Kidney capillary endothelial cell (primary cell): Measurements from ENCODE around the gene TGIF1.
"Not testable (repeated sequence)": the region's sequence is repeated elsewhere in the genome, so short reads cannot be mapped to it uniquely, and the experiment has no call there.

Experiments
- DNase-seq: peaks from one replicate; pipeline ENCODE4 v3.0.0-alpha.2; 2018; ENCODE audit warnings: low spot score

Gene TGIF1

DNA sequence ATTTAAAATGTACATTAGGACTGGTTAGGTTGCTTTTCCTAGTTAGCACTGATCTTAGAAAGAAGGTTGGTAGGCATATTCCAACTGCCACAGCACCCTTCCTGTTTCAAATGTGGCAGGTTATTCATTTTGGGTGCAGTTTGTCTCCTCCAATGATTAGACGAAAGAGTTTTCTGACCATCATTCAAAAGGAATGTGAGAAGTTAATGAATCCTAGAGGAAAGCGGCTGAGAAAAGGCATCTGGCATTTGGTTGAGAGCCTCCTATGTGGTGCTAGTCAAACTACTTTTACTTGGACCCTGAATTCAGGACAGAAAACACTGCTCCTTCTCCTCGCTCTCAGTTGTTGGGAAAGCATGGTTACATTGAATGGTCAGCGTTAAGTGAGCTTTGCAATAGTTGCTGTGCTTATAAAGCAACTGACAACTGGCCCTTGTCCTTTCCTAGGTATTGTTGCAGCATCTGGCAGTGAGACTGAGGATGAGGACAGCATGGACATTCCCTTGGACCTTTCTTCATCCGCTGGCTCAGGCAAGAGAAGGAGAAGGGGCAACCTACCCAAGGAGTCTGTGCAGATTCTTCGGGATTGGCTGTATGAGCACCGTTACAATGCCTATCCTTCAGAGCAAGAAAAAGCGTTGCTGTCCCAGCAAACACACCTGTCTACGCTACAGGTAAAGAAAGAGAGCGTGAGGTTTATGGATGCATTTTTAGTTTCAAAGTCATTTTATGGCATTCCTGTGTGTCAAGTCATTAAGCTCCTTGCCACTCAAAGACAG is 6.1 kb downstream of the TGIF1 start:
- no peak for DNase-seq

DNA sequence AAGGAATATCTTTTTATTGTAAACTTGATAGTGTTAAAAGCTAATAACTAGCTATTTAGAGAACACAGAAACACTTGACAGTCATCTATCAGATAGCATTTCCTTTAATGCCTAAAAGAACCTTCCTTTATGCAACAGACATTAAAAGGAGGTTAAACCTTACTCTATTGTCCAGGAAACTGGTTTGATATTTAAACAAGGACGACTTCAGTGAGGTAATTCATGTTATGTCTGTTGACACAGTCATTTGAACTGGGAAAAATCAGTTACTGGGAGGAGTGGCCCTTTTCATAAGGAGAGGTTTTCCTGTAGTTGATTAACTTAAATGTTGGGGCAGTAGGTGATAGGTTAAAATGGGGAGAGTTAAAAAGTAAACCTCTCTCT is 6.7 kb downstream of the TGIF1 start:
- no peak for DNase-seq

DNA sequence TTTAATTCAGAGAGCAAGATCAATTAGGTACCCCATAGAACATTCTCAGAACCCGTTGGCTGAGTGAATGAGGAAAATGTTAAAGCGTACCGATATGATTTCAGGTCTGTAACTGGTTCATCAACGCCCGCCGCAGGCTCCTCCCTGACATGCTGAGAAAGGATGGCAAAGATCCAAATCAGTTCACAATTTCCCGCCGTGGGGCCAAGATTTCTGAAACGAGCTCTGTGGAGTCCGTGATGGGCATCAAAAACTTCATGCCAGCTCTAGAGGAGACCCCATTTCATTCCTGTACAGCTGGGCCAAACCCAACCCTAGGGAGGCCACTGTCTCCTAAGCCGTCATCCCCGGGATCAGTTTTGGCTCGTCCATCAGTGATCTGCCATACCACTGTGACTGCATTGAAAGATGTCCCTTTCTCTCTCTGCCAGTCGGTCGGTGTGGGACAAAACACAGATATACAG is 7.3 kb downstream of the TGIF1 start:
- DNase-seq = no peak

DNA sequence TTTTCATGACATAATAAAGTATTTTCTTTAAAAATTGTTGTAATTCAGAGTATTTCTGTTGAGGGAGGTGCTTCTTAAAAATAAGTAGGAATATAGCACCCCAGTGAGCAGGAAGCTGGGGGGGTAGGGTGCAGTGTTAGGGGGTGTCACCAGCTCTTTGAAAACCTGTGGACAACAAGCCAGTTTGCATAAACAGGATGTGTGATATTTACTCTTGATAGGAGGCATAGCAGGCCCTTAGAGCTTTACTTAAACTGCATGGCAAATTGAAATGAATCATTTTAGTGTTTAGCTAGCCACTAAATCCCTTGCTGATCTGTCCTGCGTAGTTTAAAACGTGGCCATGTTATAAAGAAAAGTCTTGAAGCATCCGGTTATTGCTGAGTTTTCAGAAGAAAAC is 8.4 kb downstream of the TGIF1 start:
- no peak for DNase-seq

DNA sequence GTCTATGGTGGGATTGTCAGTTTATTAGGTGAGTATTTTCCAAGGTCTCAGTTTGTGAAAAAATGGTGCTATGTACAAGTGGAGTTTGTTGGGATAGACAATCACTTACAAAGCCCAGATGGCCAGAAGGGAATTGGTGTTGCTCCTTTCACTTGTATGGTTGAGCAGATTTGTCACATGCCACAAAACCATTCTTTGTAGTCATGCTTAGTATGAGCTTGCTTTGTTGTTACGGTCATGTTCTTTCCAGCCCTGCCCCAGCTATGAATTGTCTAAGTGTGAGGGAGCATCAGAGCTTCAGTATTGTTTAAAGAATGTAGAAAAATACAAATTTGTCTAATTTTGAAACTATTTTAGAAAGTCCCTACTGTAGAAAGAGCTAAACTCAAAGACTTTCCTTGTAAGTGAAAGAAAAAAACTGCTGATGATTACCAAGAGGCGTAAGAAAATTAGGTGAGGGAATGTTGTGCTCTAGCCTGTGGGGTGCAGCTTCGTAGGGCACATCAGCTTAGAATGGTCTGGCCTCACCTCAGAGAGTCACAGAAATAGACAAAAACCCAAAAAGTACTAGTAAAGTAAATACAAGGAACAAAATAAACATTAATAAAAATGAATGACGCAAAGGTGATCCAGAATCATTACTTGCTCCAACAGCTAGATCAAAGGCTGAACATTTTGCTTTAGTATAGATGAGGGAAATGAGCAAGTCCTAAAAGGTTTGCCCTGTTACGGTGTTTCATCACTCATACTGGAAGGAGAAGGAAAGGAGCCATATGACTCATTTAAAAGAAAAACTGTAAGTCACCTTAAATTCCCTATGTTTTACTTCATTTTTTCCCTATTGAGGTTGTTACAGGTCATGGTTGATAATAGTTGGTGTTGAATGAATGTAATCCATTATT is 9.2 kb downstream of the TGIF1 start:
- peak; percentile 63 for DNase-seq

DNA sequence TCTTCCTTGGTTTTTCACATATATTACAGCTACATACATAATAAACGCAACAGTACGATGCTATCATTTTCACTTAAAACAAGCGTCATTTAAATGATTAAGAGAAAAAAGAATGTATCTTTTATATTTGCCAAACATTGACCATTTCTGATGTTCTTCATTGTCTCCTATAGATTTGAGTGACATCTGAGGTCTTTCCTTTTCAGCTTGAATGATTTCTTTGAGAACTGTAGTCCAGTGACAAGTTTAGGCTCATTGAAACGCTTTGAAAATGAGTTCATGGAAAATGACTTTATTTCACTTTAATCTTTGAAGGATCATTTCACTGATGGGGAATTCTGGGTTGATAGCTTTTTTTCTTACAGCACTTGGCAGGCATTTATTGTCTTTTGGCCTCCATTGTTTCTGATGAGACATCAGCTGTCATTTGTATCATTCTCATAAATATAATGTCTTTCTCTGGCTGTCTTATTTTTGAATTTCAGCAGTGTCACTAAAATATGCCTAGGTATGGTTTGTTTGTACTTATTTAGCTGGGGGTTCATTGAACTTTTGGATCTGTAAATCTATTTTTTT is 10.9 kb downstream of the TGIF1 start:
- no peak for DNase-seq

DNA sequence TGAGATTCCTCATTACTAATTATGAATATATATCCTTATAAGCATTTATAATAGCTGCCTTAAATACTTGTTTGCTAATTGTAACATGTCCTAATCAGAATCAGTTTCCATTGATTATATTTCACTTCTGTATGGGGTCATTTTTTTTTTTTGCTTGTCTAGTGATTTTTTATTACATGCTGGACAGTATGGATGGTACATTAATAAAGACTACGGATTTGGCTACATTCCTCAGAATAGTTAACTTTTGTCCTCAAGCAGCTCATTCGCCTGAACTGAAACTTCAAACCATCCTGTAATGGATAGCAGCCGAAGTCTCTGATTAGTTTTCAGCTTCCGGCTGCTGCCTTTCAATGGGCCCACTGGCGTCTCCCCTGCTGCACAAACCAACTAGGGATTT is 11.7 kb downstream of the TGIF1 start:
- no peak for DNase-seq

DNA sequence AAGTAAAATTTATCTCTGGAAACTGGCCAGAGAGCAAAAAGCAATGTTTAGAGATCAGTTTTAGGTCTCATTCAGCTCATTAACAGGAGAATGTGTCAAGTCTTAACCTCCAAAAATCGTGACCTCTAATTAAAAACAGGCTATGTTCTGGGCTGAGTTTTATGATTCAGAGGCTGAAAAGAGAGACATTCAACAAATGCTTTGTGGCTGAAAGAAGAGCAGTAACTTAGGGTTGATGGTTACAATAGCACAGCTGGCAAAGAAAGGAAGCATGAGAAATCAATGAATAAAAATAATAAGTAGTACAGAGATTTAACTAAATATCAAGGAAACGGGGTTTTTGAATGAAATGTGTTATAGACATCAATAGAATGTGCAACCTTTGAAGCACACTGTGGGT is 13.1 kb downstream of the TGIF1 start:
- DNase-seq = no peak

DNA sequence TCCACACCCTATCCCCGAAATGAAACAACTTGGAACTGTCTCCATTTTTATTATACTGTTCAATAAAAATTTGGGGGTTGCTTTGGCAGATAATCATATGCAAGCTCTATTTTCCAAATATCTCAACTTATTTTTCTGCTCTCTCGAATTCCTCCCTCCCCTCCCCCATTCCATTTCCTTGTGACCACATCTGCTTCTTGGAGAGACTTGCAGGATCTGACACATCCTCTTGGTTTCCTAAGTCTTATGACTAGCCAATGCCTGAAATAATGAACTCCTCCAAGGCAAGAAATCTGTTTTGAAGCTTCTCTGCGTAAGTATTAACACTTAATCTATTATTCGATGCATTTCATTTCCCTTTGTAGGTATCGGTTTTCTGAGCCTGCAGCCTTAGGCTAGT is 16.1 kb downstream of the TGIF1 start:
- DNase-seq = peak; percentile 96

DNA sequence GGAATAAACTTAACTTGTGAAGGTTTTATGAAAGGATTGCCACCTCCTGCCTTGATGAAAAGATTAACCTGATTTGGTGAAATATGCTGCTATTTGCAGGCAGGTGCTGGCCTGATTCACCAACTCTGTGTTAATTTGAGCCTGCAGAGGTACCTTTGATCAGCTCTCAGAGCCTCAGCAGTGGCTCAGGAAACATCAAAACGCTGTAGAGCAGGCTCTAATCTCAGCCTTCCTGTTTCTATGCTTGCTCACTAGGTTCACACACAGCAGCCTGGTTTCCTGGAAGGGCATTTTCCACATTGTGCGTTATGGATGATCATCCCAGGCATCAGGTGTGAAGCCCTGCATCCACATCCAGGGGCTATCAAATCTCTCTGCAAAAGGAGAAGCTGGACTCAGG is 16.9 kb downstream of the TGIF1 start:
- DNase-seq = peak; percentile 72

DNA sequence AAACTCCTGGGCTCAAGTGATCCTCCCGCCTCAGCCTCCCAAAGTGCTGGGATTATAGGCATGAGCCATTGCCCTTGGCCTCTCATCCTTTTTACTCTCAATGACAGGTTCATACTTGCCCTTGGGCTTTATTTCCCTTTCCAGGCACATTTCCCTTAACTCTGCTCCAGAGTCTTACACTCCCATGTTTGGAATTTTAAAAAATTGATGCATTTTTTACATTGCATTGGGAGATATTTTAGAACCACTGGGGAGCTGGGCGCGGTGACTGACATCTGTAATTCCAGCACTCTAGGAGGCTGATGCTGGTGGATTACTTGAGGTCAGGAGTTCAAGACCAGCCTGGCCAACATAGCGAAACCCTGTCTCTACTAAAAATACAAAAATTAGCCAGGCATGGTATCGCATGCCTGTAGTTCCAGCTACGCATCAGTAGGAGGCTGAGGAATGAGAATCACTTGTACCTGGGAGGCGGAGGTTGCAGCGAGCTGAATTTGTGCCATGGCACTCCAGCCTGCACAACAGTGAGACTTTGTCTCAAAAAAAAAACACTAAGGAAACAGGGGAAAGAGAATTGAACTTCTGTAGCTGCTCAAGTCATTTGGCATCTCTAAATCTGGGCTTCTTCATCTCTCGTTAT is 18.2 kb downstream of the TGIF1 start:
- DNase-seq = no peak

DNA sequence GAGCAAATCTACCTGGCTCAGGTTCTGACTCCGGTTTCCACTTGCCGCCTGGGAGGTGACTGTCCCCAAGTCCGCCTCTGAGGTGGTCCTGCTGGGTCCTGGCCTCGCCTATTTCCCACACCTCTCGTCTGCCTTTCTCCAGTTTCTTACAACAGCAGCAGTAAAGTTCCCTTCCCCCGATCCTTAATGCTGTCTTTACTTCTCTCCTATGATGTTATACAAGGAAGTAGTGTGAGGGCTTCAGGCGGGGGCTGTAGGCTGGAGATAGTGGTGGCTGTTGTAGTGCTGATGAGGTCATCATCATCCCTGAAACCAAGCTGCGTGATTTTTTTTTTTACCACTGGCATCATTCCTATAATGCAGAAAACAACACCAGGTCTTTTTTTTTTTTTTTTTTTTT is 18.9 kb downstream of the TGIF1 start:
- DNase-seq = no peak

DNA sequence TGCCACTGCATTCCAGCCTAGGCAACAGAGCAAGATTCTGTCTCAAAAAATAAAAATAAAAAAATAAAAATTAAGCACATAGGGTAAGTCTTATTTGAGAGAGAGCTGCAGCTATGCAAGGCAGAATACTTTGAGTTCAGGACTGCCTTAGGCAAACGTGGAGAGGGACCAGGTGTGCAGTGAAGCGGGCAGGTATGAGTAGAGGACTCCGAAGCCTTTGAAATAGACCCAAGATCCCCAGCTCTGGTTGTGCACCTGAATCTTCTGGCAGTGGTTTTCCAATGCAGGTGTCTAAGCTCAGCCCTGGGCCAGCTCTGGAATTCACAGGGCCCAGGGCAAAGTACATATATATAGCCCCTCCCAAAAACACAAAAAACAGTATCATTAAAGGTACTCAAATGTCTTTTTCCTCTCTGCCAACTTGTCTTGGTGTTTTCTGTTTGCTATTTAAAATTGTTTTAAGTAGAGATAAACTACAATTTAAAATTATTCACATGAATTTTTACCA is 21.2 kb downstream of the TGIF1 start:
- no peak for DNase-seq

DNA sequence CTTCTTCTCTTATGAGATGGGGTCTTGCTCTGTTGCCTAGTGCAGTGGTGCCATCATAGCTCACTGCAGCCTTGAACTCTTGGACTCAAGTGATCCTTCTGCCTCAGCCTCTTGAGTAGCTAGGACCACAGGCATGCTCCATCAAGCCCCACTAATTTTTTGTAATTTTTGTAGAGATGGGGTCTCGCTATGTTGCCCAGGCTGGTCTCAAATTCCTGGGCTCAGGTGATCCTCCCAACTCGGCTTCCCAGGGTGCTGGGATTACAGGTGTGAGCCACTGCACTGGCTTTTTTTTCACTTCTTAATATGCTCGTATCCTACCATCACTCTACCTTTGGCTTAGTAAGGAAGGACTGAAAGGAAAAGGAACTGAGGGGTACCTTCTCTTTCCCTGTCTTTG is 22.1 kb downstream of the TGIF1 start:
- DNase-seq = not testable (repeated sequence)

DNA sequence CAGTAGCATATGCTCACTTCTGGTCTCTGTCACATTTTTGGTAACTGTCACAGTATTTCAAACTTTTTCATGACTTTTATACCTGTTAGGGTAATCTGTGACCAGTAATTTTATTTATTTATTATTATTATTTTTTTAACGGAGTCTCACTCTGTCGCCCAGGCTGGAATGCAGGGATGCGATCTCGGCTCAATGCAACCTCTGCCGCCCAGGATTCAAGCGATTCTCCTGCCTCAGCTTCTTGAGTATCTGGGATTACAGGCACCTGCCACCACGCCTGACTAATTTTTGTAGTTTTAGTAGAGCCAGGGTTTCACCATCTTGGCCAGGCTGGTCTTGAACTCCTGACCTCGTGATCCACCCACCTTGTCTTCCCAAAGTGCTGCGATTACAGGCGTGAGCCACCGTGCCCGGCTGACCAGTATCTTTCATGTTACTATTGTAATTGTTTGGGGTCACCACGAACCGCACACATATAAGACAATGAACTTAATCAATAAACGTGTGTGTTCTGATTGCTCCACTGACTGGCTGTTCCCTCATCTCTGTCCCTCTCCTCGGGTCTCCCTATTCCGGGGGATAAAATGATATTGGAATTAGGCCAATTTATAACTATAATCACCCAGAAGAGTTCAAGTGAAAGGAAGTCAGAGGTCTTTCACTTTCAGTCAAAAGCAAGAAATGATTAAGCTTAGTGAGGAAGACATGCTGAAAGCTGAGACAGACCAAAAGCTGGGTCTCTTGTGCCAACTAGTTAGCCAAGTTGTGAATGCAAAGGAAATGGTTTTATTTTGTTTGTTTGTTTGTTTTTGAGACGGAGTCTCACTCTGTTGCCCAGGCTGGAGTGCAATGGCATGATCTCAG is 22.9 kb downstream of the TGIF1 start:
- no peak for DNase-seq

DNA sequence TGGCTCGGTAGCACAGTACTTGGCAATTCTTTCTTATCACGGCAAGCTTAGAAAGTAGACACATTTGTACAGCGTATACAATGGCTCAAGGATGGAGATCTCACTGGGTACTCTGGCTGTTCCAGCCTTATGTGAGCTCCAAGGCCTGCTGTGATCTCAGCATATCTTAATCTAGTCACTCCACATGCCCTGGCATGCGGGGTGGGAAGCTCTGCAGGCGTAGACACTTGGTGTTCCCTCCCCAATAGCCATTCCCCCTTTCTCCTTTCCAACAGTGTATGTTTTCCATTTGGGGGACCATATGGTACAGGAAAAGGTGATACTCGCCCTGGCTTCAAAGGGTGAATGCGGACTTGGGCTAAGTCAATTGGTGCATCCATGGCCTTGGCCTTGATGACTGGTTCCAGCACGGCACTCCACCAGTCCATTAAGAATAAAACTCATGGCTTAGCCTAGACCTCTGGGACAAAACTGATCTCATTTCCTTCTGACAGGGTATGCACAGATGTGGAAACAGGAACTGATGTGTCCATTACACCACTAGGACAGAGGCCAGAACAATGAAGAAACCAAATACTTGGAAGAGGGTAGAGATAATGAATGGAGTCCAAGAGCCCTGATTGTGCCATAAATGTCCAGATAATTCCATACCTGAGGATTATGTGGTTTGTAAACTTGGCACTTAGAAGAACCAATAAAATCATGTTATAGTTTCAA is 28.4 kb downstream of the TGIF1 start:
- peak; percentile 63 for DNase-seq

DNA sequence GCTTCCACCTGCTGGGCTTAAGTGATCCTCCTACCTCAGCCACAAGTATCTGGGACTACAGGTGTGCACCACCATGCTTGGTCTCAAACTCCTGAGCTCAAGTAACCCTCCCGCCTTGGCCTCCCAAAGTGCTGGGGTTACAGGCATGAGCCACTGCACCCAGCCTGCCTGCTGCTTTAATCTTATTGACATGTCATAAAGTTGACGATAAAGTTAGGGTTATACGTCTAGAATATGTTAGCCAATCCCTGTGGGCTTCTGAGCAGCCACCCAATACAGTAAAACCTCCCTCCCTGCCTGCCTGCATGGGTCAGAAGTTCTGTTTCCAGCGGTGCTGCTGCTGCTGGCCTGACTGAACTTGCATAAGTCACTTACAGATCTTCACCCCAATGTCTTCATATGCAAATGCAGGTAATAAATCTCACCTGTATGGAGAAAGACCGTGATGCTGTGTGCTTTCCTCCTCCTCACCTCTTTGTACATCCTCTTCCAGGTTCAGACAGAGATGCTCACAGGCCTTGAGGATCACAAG is 30.1 kb downstream of the TGIF1 start:
- no peak for DNase-seq

DNA sequence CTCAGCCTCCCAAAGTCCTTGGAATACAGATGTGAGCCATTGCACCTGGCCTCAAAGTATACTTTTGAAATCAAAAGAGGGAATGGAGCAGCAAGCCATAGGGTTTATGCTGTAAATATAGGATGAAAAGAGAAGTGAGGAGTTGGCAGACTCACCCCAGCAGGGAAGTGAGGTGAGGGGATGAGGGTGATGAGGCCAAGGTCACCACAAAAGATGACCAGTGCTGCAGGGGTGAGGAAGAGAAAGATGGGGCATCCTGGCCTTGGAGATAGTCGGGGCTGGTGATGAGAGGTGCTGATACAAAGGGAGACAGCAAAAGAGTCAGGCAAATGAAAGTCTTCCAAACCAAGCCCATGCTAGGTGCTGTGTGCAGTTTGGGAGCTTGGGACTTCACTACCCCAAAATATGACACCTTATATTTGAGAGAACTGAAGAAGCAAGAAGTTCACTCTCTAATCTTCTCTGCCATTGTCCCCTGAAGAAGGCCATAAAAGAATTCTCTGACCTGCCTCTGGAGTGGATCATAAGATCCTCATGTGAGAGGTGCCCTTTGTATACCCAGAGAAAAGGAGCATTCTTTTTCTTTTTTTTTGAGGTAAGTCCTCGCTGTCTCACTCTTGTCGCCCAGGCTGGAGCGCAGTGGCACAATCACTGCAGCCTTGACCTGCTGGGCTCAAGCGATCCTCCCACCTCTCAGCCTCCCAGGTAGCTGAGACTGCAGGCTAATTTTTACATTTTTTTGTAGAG is 31.0 kb downstream of the TGIF1 start:
- no peak for DNase-seq

DNA sequence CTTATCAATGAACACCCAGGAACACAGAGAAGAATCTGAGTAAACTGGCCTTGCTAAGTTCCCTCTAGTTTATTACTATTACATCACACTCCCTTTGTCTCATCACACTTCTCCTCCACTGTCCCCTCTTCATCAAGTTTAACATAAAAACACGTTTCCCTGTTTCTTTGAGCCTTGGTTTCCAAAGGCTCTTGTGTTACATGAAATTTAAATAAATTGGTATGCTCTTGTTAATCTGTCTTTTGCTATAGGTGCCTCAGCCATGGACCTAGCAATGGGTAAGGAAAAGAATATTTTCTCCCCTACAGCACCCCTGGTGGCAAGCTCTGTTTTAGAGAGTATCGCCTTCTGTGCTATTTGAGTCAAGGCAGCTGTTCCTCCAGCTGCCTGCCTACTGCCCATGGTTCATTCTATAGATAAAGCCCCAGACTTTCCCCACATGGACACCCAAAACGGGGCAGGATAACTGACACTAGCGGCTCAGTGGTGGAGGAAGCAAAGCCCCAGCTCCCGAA is 31.8 kb downstream of the TGIF1 start:
- DNase-seq = no peak
